A549 (cell line): Measurements from ENCODE around the gene CERS6. TPM values are rescaled to one million over a fixed set of nuclear protein-coding genes. Genes with fewer than 3 reads are reported as not detected.

Source experiments
- ATAC-seq, 2 experiments: fragments of 200-7000 bp in 1 of 2; fragments of >200 bp in 1 of 2; cut with Nextera tagmentation in 1 of 2; cut with Tn5 transposase in 1 of 2; 3 replicates each; pipeline versions ENCODE4 v1.8.0 to v1.9.1; 2018 to 2020; ENCODE audit warnings: mild to moderate bottlenecking in 1 of 2, moderate library complexity in 1 of 2
- CTCF ChIA-PET: fragments of 300-600 bp; sonication (Branson Sonifier 250); formaldehyde crosslinking; extraction: SDS; loops from one replicate; lab custom pipeline; 2021; ENCODE audit warnings: antibody characterized with exemption, inconsistent platforms; lab: Yijun Ruan, JAX
- POLR2A ChIA-PET: fragments of 350-600 bp; formaldehyde crosslinking; extraction: SDS; loops from one replicate; lab custom pipeline; 2021; ENCODE audit warnings: antibody characterized with exemption, inconsistent platforms; lab: Yijun Ruan, JAX
- DNase-seq, 2 experiments: peaks; one replicate each; pipeline versions ENCODE4 v3.0.0 to v3.0.0-alpha.2; 2011 to 2016; ENCODE audit warnings: low read depth in 1 of 2, low spot score in 1 of 2
- FAIRE-seq: peaks from 2 replicates; lab custom pipeline; 2011; peaks lifted over from hg19 to GRCh38; lab: Jason Lieb, UNC
- H3K27ac ChIP-seq, 2 experiments: fragments of >200 bp; sonication (Bioruptor Twin); formaldehyde crosslinking; 3 replicates each; pipeline ENCODE4 v1.5.1; 2016 to 2017
- H3K4me1 ChIP-seq: fragments of >200 bp; sonication (Bioruptor Twin); formaldehyde crosslinking; 3 replicates; pipeline ENCODE4 v1.6.1; 2016
- H3K4me2 ChIP-seq: fragments of >200 bp; sonication (Bioruptor Twin); formaldehyde crosslinking; 3 replicates; pipeline ENCODE4 v1.6.1; 2016
- H3K4me3 ChIP-seq: fragments of >200 bp; sonication (Bioruptor Twin); formaldehyde crosslinking; 3 replicates; pipeline ENCODE4 v1.5.1; 2016
- H3K9me3 ChIP-seq: fragments of >200 bp; sonication (Bioruptor Twin); formaldehyde crosslinking; 3 replicates; pipeline ENCODE4 v1.6.1; 2016
- BHLHE40 ChIP-seq: IDR thresholded peaks from 2 replicates; pipeline ENCODE4 v1.6.1; 2012; ENCODE audit warnings: low read depth, low read length, inconsistent platforms
- CHD4 ChIP-seq: fragments of 200-600 bp; sonication (generic); IDR thresholded peaks from 2 replicates; pipeline ENCODE4 v1.6.1; 2016; ENCODE audit warnings: antibody characterized with exemption, mild to moderate bottlenecking, borderline replicate concordance
- EHF ChIP-seq: fragments of 250-450 bp; sonication (Bioruptor Pico); IDR thresholded peaks from 2 replicates; pipeline ENCODE4 v1.5.0; 2020; ENCODE audit warnings: mild to moderate bottlenecking
- FOSL2 ChIP-seq, 2 experiments: fragments of 450-650 bp in 1 of 2; fragments of >200 bp in 1 of 2; sonication (Bioruptor Twin) in 1 of 2; formaldehyde crosslinking; IDR thresholded peaks; 2 replicates each; pipeline versions ENCODE4 v1.5.0 to v1.6.1; 2016 to 2020; ENCODE audit warnings: mild to moderate bottlenecking in 1 of 2, moderate library complexity in 1 of 2
- HDAC2 ChIP-seq: fragments of 200-600 bp; sonication (generic); IDR thresholded peaks from 2 replicates; pipeline ENCODE4 v1.6.1; 2016
- HOXB13 ChIP-seq: fragments of 250-450 bp; sonication (Bioruptor Pico); IDR thresholded peaks from 2 replicates; pipeline ENCODE4 v1.5.0; 2020; ENCODE audit warnings: low read depth, mild to moderate bottlenecking, moderate library complexity
- HOXB5 ChIP-seq: fragments of 250-450 bp; sonication (Bioruptor Pico); IDR thresholded peaks from 2 replicates; pipeline ENCODE4 v1.5.0; 2020; ENCODE audit warnings: mild to moderate bottlenecking, moderate library complexity
- JUN ChIP-seq, 2 experiments: fragments of >200 bp; sonication (Bioruptor Twin); formaldehyde crosslinking; IDR thresholded peaks; 2 replicates in 1 of 2; 3 replicates in 1 of 2; pipeline ENCODE4 v1.6.1; 2016 to 2017
- JUNB ChIP-seq: fragments of >200 bp; sonication (Bioruptor Twin); formaldehyde crosslinking; IDR thresholded peaks from 2 replicates; pipeline ENCODE4 v1.6.1; 2016
- MYC ChIP-seq: IDR thresholded peaks from 2 replicates; pipeline ENCODE4 v1.6.1; 2012; ENCODE audit warnings: mild to moderate bottlenecking, inconsistent platforms, low read length, improper control_type of control experiment, borderline replicate concordance
- NPAS2 ChIP-seq: fragments of 250-450 bp; sonication (Bioruptor Pico); IDR thresholded peaks from 2 replicates; pipeline ENCODE4 v1.8.0; 2022; ENCODE audit warnings: mild to moderate bottlenecking, moderate library complexity, borderline replicate concordance
- PHF8 ChIP-seq: fragments of 200-600 bp; sonication (generic); IDR thresholded peaks from 2 replicates; pipeline ENCODE4 v1.6.1; 2016; ENCODE audit warnings: low read depth, mild to moderate bottlenecking, antibody characterized with exemption, moderate library complexity, borderline replicate concordance
- RARB ChIP-seq: fragments of 250-450 bp; sonication (Bioruptor Pico); IDR thresholded peaks from 2 replicates; pipeline ENCODE4 v1.8.0; 2021; ENCODE audit warnings: mild to moderate bottlenecking, moderate library complexity
- RFX5 ChIP-seq: fragments of 450-650 bp; IDR thresholded peaks from 2 replicates; pipeline ENCODE4 v1.7.1; 2014; ENCODE audit warnings: antibody characterized with exemption, mild to moderate bottlenecking, moderate library complexity
- SMC3 ChIP-seq: fragments of >200 bp; sonication (Bioruptor Twin); formaldehyde crosslinking; IDR thresholded peaks from 3 replicates; pipeline ENCODE4 v1.6.1; 2018; ENCODE audit warnings: inconsistent platforms
- ZC3H11A ChIP-seq: fragments of 450-650 bp; IDR thresholded peaks from 2 replicates; pipeline ENCODE4 v1.6.1; 2014; ENCODE audit warnings: antibody characterized with exemption, mild to moderate bottlenecking
- WGBS: methylation state at CpG from one replicate; pipeline ENCODE4 v1.1.6; 2017; ENCODE audit errors: missing lambda C conversion rate; 5-methylcytosine and 5-hydroxymethylcytosine counted together
- polyA plus RNA-seq, 4 experiments: library from polyadenylated mRNA; depleted of rRNA in 3 of 4; stranded (reverse); fragments of >200 nt; fragmentation: RNase III in 1 of 4; extraction: RNeasy Plus Mini Kit Qiagen cat#74134 plus additional on column Dnase treatment in 1 of 4; gene quantifications; 2 replicates in 3 of 4; 3 replicates in 1 of 4; pipeline ENCODE4 v1.2.3, GENCODE V29; 2011 to 2017
- TF ChIP-seq, protein P1 (sequence below): IDR thresholded peaks from 2 replicates; pipeline ENCODE4 v1.6.1; 2012
- TF ChIP-seq, protein P2 (sequence below): fragments of 250-450 bp; sonication (Bioruptor Pico); IDR thresholded peaks from 2 replicates; pipeline ENCODE4 v1.5.0; 2020; ENCODE audit warnings: low read depth, mild to moderate bottlenecking, moderate library complexity
- TF ChIP-seq, protein P3 (sequence below): fragments of 200-600 bp; sonication (generic); IDR thresholded peaks from 2 replicates; pipeline ENCODE4 v1.6.1; 2016; ENCODE audit warnings: antibody characterized with exemption, mild to moderate bottlenecking, moderate library complexity
- TF ChIP-seq, protein P4 (sequence below): IDR thresholded peaks from 2 replicates; pipeline ENCODE4 v1.6.1; 2012; ENCODE audit warnings: low read depth, borderline replicate concordance

The CERS6 gene
- polyA plus RNA-seq, 2 of the 4 experiments (the other 2 are of a cell fraction), result 12.0 to 16.9 TPM

DNA sequence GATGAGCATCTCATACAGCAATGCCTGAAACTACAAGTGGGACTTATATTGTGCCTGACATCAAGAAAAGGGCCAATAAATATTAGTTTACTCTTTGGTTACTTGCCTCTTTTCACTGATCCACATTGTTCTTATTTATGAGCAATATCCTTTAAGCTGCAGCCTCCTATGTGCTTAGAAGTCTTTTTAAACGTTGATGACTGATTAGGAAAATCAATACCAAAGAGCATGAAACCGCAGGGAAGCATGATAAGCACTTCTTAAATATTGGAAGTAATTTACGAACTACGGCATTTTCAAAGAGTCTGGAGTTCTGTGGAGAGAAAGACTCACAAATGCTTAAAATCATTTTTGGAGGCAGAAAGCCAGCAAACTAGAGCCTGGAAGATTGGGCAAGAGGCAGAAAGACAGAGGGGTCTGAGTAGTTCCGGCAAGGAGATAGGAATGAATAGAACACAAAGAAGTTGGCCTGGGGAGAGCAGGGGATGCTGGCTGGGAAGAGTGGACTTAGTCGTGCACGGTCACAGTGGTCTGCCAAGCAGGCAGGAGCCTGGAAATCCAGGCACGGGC lies 223.8 kb downstream of the CERS6 start:
- FAIRE-seq (no peak), ATAC-seq (no peak), DNase-seq (no peak)
- ChIA-PET POLR2A (no interaction called here), CTCF (no interaction called here)
- TF ChIP-seq, protein P1, sequence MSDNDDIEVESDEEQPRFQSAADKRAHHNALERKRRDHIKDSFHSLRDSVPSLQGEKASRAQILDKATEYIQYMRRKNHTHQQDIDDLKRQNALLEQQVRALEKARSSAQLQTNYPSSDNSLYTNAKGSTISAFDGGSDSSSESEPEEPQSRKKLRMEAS, result no peak
- no peak for TF ChIP-seq SMC3
- TF ChIP-seq ZC3H11A, result no peak
- TF ChIP-seq, protein P2, sequence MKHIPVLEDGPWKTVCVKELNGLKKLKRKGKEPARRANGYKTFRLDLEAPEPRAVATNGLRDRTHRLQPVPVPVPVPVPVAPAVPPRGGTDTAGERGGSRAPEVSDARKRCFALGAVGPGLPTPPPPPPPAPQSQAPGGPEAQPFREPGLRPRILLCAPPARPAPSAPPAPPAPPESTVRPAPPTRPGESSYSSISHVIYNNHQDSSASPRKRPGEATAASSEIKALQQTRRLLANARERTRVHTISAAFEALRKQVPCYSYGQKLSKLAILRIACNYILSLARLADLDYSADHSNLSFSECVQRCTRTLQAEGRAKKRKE (CRISPR knock-in tag), result no peak
- TF ChIP-seq NPAS2 (CRISPR knock-in tag), result no peak
- TF ChIP-seq RFX5, result no peak
- no peak for TF ChIP-seq RARB (CRISPR knock-in tag)
- no peak for TF ChIP-seq HOXB5 (CRISPR knock-in tag)
- no peak for TF ChIP-seq EHF (CRISPR knock-in tag)
- no peak for TF ChIP-seq HDAC2
- no peak for TF ChIP-seq FOSL2 (IDR thresholded peaks at IDR 0.05)
- TF ChIP-seq FOSL2 (CRISPR knock-in tag; IDR thresholded peaks at IDR 0.05), result no peak
- no peak for TF ChIP-seq JUNB
- no peak overlapping the region for H3K27ac ChIP-seq
- H3K4me1 ChIP-seq, result no peaks in the 10 kb centered on the region
- 90% methylated on average over 8 of the region's 8 CpGs for WGBS
- H3K9me3 ChIP-seq, result no peaks in the 10 kb centered on the region
- no peak overlapping the region for H3K4me2 ChIP-seq
- H3K4me3 ChIP-seq, result no peak overlapping the region

DNA sequence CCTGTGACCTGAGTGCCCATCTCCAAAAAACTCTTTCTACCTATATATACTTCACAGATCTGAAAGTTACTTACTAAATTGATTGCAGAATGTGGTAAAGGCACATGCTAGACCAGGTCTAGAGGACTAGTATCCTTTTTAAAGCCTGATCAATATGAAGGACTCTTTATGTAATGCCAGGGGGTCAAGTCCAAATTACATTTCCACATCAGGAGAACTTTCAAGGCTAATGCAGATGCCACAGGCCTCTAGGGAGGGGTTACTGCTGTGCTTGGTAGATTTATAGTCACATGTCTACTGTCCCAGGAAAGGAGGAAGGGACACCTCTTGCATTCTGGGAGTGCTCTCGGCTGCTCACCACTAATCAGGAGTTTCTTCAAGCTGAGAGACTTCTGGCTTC lies 227.9 kb downstream of the CERS6 start:
- 83% methylated on average over 1 of the region's 1 CpG for WGBS
- no peaks in the 10 kb centered on the region for H3K4me1 ChIP-seq
- no peak overlapping the region for H3K4me3 ChIP-seq
- FAIRE-seq (no peak), DNase-seq (no peak), ATAC-seq (no peak)
- H3K27ac ChIP-seq, result no peak overlapping the region
- no peaks in the 10 kb centered on the region for H3K9me3 ChIP-seq
- CTCF ChIA-PET, result no interaction called here
- POLR2A ChIA-PET, result no interaction called here
- TF ChIP-seq HOXB13 (CRISPR knock-in tag), result no peak
- TF ChIP-seq, protein P3, sequence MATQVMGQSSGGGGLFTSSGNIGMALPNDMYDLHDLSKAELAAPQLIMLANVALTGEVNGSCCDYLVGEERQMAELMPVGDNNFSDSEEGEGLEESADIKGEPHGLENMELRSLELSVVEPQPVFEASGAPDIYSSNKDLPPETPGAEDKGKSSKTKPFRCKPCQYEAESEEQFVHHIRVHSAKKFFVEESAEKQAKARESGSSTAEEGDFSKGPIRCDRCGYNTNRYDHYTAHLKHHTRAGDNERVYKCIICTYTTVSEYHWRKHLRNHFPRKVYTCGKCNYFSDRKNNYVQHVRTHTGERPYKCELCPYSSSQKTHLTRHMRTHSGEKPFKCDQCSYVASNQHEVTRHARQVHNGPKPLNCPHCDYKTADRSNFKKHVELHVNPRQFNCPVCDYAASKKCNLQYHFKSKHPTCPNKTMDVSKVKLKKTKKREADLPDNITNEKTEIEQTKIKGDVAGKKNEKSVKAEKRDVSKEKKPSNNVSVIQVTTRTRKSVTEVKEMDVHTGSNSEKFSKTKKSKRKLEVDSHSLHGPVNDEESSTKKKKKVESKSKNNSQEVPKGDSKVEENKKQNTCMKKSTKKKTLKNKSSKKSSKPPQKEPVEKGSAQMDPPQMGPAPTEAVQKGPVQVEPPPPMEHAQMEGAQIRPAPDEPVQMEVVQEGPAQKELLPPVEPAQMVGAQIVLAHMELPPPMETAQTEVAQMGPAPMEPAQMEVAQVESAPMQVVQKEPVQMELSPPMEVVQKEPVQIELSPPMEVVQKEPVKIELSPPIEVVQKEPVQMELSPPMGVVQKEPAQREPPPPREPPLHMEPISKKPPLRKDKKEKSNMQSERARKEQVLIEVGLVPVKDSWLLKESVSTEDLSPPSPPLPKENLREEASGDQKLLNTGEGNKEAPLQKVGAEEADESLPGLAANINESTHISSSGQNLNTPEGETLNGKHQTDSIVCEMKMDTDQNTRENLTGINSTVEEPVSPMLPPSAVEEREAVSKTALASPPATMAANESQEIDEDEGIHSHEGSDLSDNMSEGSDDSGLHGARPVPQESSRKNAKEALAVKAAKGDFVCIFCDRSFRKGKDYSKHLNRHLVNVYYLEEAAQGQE, result no peak
- H3K4me2 ChIP-seq, result no peak overlapping the region

DNA sequence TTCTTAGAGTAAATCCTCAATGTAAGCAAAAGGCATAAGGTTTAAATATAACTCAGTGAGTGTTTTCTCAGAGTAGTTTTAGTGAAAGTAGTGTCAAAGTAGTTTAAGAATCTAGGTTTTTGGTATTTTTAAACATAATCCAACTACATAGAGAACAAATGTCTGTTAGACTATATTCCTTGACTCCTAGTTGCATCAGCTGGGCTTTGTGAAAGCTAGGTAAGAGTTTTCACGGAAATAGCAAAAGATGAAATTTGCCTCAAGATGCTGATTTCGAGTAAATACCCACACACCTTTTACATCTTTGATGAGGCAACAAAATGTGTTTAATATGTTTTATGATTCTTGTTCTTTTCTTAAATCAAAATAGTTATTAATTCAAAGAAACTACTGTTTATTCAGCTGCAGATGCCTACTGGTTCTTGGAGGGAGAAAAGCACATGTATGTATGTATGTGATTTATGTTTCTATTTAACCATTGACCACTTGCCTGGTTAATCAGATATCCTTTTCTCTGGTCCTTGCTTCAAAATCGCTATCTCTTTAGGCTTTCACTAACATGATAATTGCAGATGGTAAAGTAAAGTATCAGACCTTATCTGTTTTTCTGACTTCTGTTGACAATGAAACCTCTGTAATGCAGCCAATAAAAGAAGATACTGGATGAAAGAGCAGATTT lies 229.0 kb downstream of the CERS6 start:
- ChIA-PET POLR2A (no interaction called here), CTCF (interaction anchor here (4.1 kb wide), 1 partner anchor 338 kb away, joined by 29 read pairs; no protein-coding TSS in a partner anchor)
- ATAC-seq (no peak), DNase-seq (no peak), FAIRE-seq (no peak)
- Histone ChIP-seq H3K27ac (no peak overlapping the region), H3K4me1 (no peaks in the 10 kb centered on the region), H3K4me2 (no peak overlapping the region), H3K4me3 (no peak overlapping the region), H3K9me3 (no peaks in the 10 kb centered on the region)
- WGBS, result 89% methylated on average over 3 of the region's 3 CpGs
- TF ChIP-seq CHD4, result no peak
- no peak for TF ChIP-seq MYC
- TF ChIP-seq, protein P4, sequence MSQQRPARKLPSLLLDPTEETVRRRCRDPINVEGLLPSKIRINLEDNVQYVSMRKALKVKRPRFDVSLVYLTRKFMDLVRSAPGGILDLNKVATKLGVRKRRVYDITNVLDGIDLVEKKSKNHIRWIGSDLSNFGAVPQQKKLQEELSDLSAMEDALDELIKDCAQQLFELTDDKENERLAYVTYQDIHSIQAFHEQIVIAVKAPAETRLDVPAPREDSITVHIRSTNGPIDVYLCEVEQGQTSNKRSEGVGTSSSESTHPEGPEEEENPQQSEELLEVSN, result no peak
- TF ChIP-seq BHLHE40, result no peak
- TF ChIP-seq JUN (IDR thresholded peaks at IDR 0.05), result no peak
- no peak for TF ChIP-seq PHF8
- TF ChIP-seq, protein P3, result no peak
- TF ChIP-seq, protein P2 (CRISPR knock-in tag), result no peak
- no peak for TF ChIP-seq SMC3
- TF ChIP-seq EHF (CRISPR knock-in tag), result no peak
- TF ChIP-seq HOXB13 (CRISPR knock-in tag), result no peak
- TF ChIP-seq FOSL2 (IDR thresholded peaks at IDR 0.05), result no peak
- TF ChIP-seq FOSL2 (CRISPR knock-in tag; IDR thresholded peaks at IDR 0.05), result no peak
